Calu3 (cell line): ENCODE results near the gene BCAT1. TPM values are rescaled to one million over a fixed set of nuclear protein-coding genes. Genes with fewer than 3 reads are reported as not detected.

ENCODE experiments used
- BruUV-seq: library from RNA; stranded (reverse); fragments of 400-500 nt; replicated peaks from 2 replicates; lab custom pipeline; 2021; lab: Mats Ljungman, UMichigan
- CTCF ChIA-PET: fragments of 300-600 bp; sonication (Branson Sonifier 250); formaldehyde crosslinking; loops from one replicate; lab custom pipeline; 2022; ENCODE audit warnings: antibody characterized with exemption; lab: Charles Lee
- DNase-seq: peaks from one replicate; pipeline ENCODE4 v3.0.0; 2022
- H3K27ac Mint-ChIP-seq: one replicate; pipeline ENCODE4 v1.8.0; 2022; ENCODE audit warnings: mixed read lengths; ENCODE audit not compliant: unreplicated experiment
- H3K27me3 Mint-ChIP-seq: one replicate; pipeline ENCODE4 v1.8.0; 2022; ENCODE audit warnings: mixed read lengths; ENCODE audit not compliant: unreplicated experiment
- H3K36me3 Mint-ChIP-seq: one replicate; pipeline ENCODE4 v1.8.0; 2022; ENCODE audit warnings: mild to moderate bottlenecking, moderate library complexity, mixed read lengths; ENCODE audit not compliant: insufficient read depth, unreplicated experiment
- H3K4me1 Mint-ChIP-seq: one replicate; pipeline ENCODE4 v1.8.0; 2022; ENCODE audit warnings: mild to moderate bottlenecking, low read depth, mixed read lengths; ENCODE audit not compliant: unreplicated experiment
- H3K4me3 Mint-ChIP-seq: one replicate; pipeline ENCODE4 v1.8.0; 2022; ENCODE audit warnings: mild to moderate bottlenecking, low read depth, moderate library complexity, mixed read lengths; ENCODE audit not compliant: unreplicated experiment
- H3K9me3 Mint-ChIP-seq: one replicate; pipeline ENCODE4 v1.8.0; 2022; ENCODE audit warnings: low read depth, mixed read lengths; ENCODE audit not compliant: unreplicated experiment
- intact Hi-C: fragments of 100-400 bp; cut with micrococcal nuclease; formaldehyde crosslinking; loops from one replicate; pipeline ENCODE4 v1.10.0; 2022; ENCODE audit not compliant: unreplicated experiment
- total RNA-seq: library from RNA; stranded (reverse); gene quantifications from 2 replicates; pipeline ENCODE4 v1.2.3, GENCODE V29; 2022
- TF ChIP-seq, protein P1 (sequence below): fragments of 200-600 bp; IDR thresholded peaks from one replicate; pipeline ENCODE4 v1.8.0; 2022; ENCODE audit warnings: antibody characterized with exemption; ENCODE audit not compliant: unreplicated experiment

The BCAT1 gene
- total RNA-seq, 1 experiment from 2014 or later = 4.0 TPM

DNA sequence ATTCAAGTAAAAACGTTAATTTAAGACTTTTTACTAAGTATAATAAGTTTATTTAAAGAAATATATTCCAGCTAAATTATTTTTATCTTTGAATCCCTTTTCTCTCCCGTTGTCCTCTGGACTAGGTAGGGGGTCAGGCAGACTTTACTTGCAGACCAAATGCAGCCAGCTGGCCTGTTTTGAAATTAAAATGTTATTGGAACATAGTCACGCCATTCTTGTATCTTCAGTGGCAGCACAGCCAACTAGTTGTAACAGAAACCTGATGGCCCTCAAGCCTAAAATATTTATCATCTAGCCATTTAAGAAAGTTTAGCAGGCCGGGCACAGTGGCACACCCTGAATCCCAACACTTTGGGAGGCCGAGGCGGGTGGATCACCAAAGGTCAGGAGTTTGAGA is 52.7 kb downstream of the BCAT1 start:
- TF ChIP-seq, protein P1, sequence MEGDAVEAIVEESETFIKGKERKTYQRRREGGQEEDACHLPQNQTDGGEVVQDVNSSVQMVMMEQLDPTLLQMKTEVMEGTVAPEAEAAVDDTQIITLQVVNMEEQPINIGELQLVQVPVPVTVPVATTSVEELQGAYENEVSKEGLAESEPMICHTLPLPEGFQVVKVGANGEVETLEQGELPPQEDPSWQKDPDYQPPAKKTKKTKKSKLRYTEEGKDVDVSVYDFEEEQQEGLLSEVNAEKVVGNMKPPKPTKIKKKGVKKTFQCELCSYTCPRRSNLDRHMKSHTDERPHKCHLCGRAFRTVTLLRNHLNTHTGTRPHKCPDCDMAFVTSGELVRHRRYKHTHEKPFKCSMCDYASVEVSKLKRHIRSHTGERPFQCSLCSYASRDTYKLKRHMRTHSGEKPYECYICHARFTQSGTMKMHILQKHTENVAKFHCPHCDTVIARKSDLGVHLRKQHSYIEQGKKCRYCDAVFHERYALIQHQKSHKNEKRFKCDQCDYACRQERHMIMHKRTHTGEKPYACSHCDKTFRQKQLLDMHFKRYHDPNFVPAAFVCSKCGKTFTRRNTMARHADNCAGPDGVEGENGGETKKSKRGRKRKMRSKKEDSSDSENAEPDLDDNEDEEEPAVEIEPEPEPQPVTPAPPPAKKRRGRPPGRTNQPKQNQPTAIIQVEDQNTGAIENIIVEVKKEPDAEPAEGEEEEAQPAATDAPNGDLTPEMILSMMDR = no peak

DNA sequence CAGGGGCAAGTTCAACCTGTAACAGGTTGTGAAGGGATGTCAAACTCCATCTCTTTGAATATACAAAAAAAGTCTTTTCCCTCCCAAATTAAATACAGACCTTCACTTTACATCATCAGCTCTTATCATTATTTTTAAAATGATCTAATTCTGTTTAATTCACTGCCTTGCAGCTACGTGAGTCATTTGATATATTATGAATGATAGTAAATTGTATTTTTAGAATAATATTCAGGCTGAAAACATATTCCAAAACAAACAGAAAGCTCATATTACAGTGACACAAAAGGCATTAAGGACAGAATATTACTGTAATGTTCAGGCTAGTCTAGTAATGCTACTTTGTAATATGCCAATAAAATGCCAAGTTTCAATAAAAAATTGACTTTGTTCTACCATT is 53.3 kb downstream of the BCAT1 start:
- no peak overlapping the region for H3K4me3 Mint-ChIP-seq
- no peak overlapping the region for H3K27ac Mint-ChIP-seq
- no peaks in the 10 kb centered on the region for H3K36me3 Mint-ChIP-seq
- intact Hi-C loops = no loop called here
- no peaks in the 10 kb centered on the region for H3K27me3 Mint-ChIP-seq
- BruUV-seq = no TSS peak
- no peaks in the 10 kb centered on the region for H3K4me1 Mint-ChIP-seq
- TF ChIP-seq, protein P1 = no peak
- DNase-seq = no peak
- peaks cover 4% of the 10 kb centered on the region for H3K9me3 Mint-ChIP-seq
- CTCF ChIA-PET = no interaction called here

More for the DNA sequence above, 52.7 kb downstream of the BCAT1 start:
- intact Hi-C loops = no loop called here
- H3K9me3 Mint-ChIP-seq = peaks cover 4% of the 10 kb centered on the region
- no peaks in the 10 kb centered on the region for H3K27me3 Mint-ChIP-seq
- no peaks in the 10 kb centered on the region for H3K4me1 Mint-ChIP-seq
- no TSS peak for BruUV-seq
- CTCF ChIA-PET = no interaction called here
- DNase-seq = no peak
- H3K36me3 Mint-ChIP-seq = no peaks in the 10 kb centered on the region
- H3K27ac Mint-ChIP-seq = no peak overlapping the region
- H3K4me3 Mint-ChIP-seq = no peak overlapping the region

DNA sequence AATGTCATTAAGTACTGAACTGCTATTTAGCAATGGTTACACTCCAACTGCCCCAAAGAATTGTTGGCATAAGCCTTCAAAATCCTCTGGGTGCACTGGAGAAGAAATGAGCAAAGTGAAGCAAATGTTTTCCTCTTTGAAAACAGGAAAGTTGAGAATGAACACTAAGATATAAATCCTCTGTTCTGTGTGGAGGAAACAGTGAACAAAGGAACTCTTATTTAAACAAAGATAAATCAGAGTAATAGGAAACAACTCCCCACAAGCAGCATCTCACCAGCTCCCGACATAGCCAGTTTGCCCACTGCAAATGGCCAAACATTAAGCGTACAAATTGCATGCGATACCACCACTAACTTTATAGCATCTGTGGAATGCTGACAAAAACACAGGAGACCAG is 54.0 kb downstream of the BCAT1 start:
- Mint-ChIP-seq H3K4me1 (no peaks in the 10 kb centered on the region), H3K27ac (no peak overlapping the region)

DNA sequence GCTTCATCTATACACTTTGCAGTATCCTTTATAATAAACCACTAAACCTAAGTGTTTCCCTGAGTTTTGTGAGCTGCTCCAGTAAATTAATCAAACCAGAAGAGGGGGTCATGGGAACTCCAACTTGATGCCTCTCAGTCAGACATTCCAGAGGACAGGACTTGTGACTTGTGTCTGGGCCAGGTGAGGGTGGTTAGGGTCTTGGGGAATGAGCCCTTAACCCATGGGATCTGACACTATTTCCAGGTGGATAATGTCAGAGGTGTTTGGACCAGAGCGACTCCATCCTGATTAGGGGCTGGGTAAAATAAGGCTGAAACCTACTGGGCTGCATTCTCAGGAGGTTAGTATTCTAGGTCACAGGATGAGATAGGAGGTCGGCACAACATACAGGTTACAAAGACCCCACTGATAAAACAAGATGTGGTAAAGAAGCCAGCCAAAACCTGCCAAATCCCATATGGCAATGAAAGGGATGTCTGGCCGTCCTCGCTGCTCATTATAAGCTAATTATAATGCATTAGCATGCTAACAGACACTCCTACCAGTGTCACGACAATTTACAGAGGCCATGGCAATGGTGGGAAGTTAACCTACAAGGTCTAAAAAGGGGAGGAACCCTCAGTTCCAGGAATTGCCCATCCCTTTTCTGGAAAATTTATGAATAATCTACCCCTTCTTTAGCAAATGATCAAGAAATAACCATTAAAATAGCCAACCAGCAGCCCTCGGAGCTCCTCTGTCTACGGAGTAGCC is 58.7 kb downstream of the BCAT1 start:
- TF ChIP-seq, protein P1 = no peak
- no TSS peak for BruUV-seq
- intact Hi-C loops = no loop called here
- no peaks in the 10 kb centered on the region for H3K4me1 Mint-ChIP-seq
- DNase-seq = no peak
- H3K27ac Mint-ChIP-seq = no peak overlapping the region
- no peak overlapping the region for H3K4me3 Mint-ChIP-seq
- no peaks in the 10 kb centered on the region for H3K9me3 Mint-ChIP-seq
- H3K27me3 Mint-ChIP-seq = no peaks in the 10 kb centered on the region
- CTCF ChIA-PET = no interaction called here
- H3K36me3 Mint-ChIP-seq = no peaks in the 10 kb centered on the region

More for the DNA sequence above, 54.0 kb downstream of the BCAT1 start:
- CTCF ChIA-PET = no interaction called here
- no peaks in the 10 kb centered on the region for H3K36me3 Mint-ChIP-seq
- peaks cover 4% of the 10 kb centered on the region for H3K9me3 Mint-ChIP-seq
- intact Hi-C loops = no loop called here
- no TSS peak for BruUV-seq
- no peaks in the 10 kb centered on the region for H3K27me3 Mint-ChIP-seq
- TF ChIP-seq, protein P1 = no peak
- no peak for DNase-seq
- no peak overlapping the region for H3K4me3 Mint-ChIP-seq
